Mucosa of descending colon (tissue), 3 donors: ENCODE data around the gene TGM1. TPM values are rescaled to one million over a fixed set of nuclear protein-coding genes. Genes with fewer than 3 reads are reported as not detected.

Experiments used
- ATAC-seq: fragments of 200-7000 bp; cut with Tn5 transposase; one replicate; pipeline ENCODE4 v1.9.1; 2020; ENCODE audit warnings: mild to moderate bottlenecking, moderate library complexity
- DNase-seq, 3 donors: peaks; one replicate each; pipeline ENCODE4 v3.0.0-alpha.2; 2020
- H3K36me3 ChIP-seq: fragments of 200-600 bp; one replicate; pipeline ENCODE4 v1.8.0; 2021; ENCODE audit warnings: low read depth, mild to moderate bottlenecking
- H3K4me1 ChIP-seq: fragments of 200-600 bp; one replicate; pipeline ENCODE4 v1.8.0; 2021; ENCODE audit warnings: low read depth, mild to moderate bottlenecking
- H3K4me3 ChIP-seq: fragments of 200-600 bp; one replicate; pipeline ENCODE4 v1.8.0; 2021; ENCODE audit warnings: mild to moderate bottlenecking
- H3K9me3 ChIP-seq: fragments of 200-600 bp; one replicate; pipeline ENCODE4 v1.8.0; 2021; ENCODE audit warnings: mild to moderate bottlenecking
- CTCF ChIP-seq: fragments of 200-600 bp; IDR thresholded peaks from one replicate; pipeline ENCODE4 v1.8.0; 2022; ENCODE audit warnings: antibody characterized with exemption, mild to moderate bottlenecking
- intact Hi-C, 2 donors: fragments of 100-400 bp; cut with DNase I in 1 of 2; cut with micrococcal nuclease in 1 of 2; formaldehyde crosslinking; loops; one replicate each; pipeline versions ENCODE4 v1.11.0 to v1.11.1; 2022; cut with DNase I, micrococcal nuclease
- total RNA-seq, 3 donors: library from RNA; stranded (reverse); fragmentation: NEBNext Ultra II Directional in 2 of 3; extraction: Animal tissue kit (Norgen Biotek cat#: 25700) in 2 of 3; gene quantifications; one replicate each; pipeline versions ENCODE4 v1.2.1 to v1.2.4, GENCODE V29; 2021 to 2023
- donor health status: DM: no; HTN: no; CAD: no; lungs with moderate emphysema.
- donor health status: DM: no; HTN: no; CAD: no.
- donor health status: DM: no; HTN: yes; CAD: no.

The TGM1 gene
- total RNA-seq, 3 donors from 2014 or later: 2.2 to 3.3 (median 2.4) TPM

DNA sequence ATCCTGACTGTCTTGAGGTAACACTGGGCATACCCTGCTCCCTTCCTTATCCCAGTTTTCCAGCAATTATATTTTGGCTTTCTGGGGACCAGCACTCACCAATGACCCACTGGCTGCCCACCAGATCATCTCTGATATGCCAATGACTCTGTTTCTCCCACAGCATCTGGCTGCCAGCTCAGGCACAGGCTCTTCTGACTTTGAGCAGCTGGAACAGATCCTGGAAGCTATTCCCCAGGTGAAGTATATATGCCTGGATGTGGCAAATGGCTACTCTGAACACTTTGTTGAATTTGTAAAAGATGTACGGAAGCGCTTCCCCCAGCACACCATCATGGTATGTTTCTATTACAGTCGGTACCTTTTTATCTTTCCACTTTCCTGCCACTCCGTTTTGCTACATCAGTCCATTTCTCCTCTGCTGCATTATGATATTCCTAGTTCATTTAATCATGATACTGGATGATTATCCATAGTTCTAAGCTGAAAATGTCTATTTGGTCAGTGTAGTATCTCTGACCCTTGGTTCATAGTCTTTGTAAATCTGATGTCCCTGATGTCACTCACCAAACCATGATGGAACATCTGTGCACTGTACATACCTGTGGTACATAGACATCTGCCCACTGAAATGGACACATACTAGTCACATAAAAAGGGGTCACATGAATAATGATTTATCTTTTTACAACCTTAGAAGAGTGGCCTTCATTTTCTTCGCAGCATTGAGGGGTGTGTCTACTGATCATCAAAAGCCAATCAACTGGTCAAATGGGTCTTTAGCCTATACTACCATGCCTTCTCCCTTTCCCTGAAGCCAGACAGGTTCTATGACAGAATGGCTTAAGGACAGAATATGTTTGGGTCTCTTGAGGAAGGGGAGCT lies 26.9 kb downstream of the TGM1 start:
- Histone ChIP-seq H3K36me3 (peaks cover 5% of the 10 kb centered on the region), H3K9me3 (no peaks in the 10 kb centered on the region), H3K4me3 (no peak overlapping the region), H3K4me1 (peaks cover 23% of the 10 kb centered on the region)
- no peak for TF ChIP-seq CTCF
- DNase-seq (peak in 1 of 3 donors; percentile 7), ATAC-seq (no peak)
- intact Hi-C loops: no loop called here

- Histone ChIP-seq H3K4me1 (peaks cover 12% of the 10 kb centered on the region), H3K4me3 (no peak overlapping the region), H3K36me3 (peaks cover 5% of the 10 kb centered on the region)
Measured at GRCh38 chr14:24234095-24235005, 28.6 kb downstream of the TGM1 start.

GRCh38 chr14:24233538-24233866 lies 29.5 kb downstream of the TGM1 start:
- Histone ChIP-seq H3K36me3 (peaks cover 5% of the 10 kb centered on the region), H3K9me3 (no peaks in the 10 kb centered on the region), H3K4me3 (no peak overlapping the region), H3K4me1 (peaks cover 12% of the 10 kb centered on the region)
- no peak for ATAC-seq
- TF ChIP-seq CTCF: no peak
- intact Hi-C loops: no loop called here
- no peak for DNase-seq

More at GRCh38 chr14:24234095-24235005, 28.6 kb downstream of the TGM1 start:
- TF ChIP-seq CTCF: no peak
- DNase-seq (no peak), ATAC-seq (no peak)
- no peaks in the 10 kb centered on the region for H3K9me3 ChIP-seq
- intact Hi-C loops: no loop called here

DNA sequence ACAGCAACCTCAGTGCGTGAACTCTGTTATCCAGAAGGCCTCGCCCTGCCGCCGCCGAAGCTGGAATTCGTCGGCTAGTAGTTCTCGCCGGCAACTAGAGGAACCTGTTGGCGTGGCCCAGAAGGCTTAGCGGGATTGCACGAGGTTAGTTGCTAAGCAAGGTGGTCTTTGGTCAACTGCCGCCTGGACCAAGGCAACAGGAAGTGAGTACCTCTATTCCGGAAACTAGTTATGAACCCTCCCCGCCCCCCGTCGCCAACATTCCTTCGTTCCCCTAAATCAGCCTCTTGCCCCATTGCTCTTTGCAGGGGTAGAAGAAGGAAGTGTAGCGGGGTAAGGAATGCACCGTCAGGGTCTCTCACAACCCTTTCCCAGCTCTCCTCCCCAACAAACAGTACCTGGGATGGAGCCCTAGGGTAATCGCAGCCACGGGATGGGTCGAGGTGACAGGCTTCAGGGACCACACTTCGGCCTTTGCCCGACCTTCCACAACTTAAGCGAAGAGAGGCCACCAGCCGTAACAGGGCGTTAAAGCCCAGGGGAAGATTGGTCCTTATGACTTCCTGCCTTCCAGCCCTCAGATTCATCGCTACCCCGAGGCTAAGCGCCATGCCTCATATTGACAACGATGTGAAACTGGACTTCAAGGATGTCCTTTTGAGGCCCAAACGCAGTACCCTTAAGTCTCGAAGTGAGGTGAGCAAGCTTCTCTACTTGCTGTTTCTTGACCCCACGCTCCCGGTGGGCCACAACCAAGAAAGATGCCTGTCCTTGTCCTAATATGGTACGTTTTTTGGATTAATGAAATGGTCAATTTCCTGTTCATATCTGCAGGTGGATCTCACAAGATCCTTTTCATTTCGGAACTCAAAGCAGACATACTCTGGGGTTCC lies 30.1 kb downstream of the TGM1 start, which contains the start of gene GMPR2:
TSS of gene GMPR2 (plus strand) at position 285 of the 893 bp plus-strand sequence. CDS start at position 610, 325 bp downstream.
- Histone ChIP-seq H3K36me3 (peaks cover 5% of the 10 kb centered on the region), H3K4me3 (peak within 1 kb of the TSS; percentile 71), H3K9me3 (no peaks in the 10 kb centered on the region), H3K4me1 (peaks cover 12% of the 10 kb centered on the region)
- no peak for TF ChIP-seq CTCF
- ATAC-seq (peak; percentile 59), DNase-seq (no peak)
- intact Hi-C loops: no loop called here

- peaks cover 12% of the 10 kb centered on the region for H3K4me1 ChIP-seq
- DNase-seq (peak; percentile 90 to 95 (median 91)), ATAC-seq (peak; percentile 91)
- TF ChIP-seq CTCF: no peak
- peak within 1 kb of the TSS; percentile 71 for H3K4me3 ChIP-seq
- no peaks in the 10 kb centered on the region for H3K9me3 ChIP-seq
- peaks cover 4% of the 10 kb centered on the region for H3K36me3 ChIP-seq
- intact Hi-C loops: no loop called here
Measured at GRCh38 chr14:24232121-24232644, 30.8 kb downstream of the TGM1 start, which contains the start of gene NEDD8. Gene NEDD8, minus strand, starts transcription at chr14:24232367. Its CDS starts 100 bp downstream, at chr14:24232267.
